HCT116 (cell line): ENCODE measurements around the gene PRLR. TPM values are rescaled to one million over a fixed set of nuclear protein-coding genes. Genes with fewer than 3 reads are reported as not detected.

Source experiments
- ATAC-seq: fragments of 200-7000 bp; cut with Tn5 transposase; 2 replicates; pipeline ENCODE4 v1.9.1; 2020; ENCODE audit warnings: mild to moderate bottlenecking, moderate library complexity
- BruUV-seq: library from RNA; stranded (reverse); fragments of 400-500 nt; replicated peaks from 2 replicates; lab custom pipeline; 2021; lab: Mats Ljungman, UMichigan
- CTCF ChIA-PET: fragments of 300-600 bp; sonication (Branson Sonifier 250); formaldehyde crosslinking; loops from one replicate; lab custom pipeline; 2021; ENCODE audit warnings: antibody characterized with exemption; lab: Charles Lee
- POLR2A ChIA-PET: fragments of 300-600, 350-600 bp; sonication (Branson Sonifier 250); formaldehyde crosslinking; loops from one replicate; lab custom pipeline; 2021; ENCODE audit warnings: antibody characterized with exemption; lab: Charles Lee
- RAD21 ChIA-PET, 2 experiments: fragments of 300-600 bp; sonication (Branson Sonifier 250); formaldehyde crosslinking; loops; one replicate each; lab custom pipeline; 2023; ENCODE audit warnings: low total read pairs in 2 of 2; ENCODE audit not compliant: uncharacterized antibody in 2 of 2, unreplicated experiment in 2 of 2, low non-redundant PET in 1 of 2; lab: Charles Lee
- DNase-seq: peaks from one replicate; pipeline ENCODE4 v3.0.0-alpha.2; 2010; ENCODE audit warnings: low read depth, low spot score
- H2AFZ ChIP-seq: fragments of 200-600 bp; shearing (Covaris generic), sonication (generic); 2 replicates; pipeline ENCODE4 v1.6.1; 2017; ENCODE audit warnings: low read depth, mixed run types, mixed read lengths, antibody characterized with exemption, low read length; ENCODE audit not compliant: poor library complexity, severe bottlenecking
- H3K27ac ChIP-seq: 2 replicates; pipeline ENCODE4 v1.5.1; 2012; ENCODE audit warnings: low read depth, low read length
- H3K27me3 ChIP-seq: fragments of 200-600 bp; sonication (generic); 2 replicates; pipeline ENCODE4 v1.6.1; 2016; ENCODE audit warnings: mixed run types, low read length, mixed read lengths; ENCODE audit not compliant: insufficient read depth
- H3K36me3 ChIP-seq, 2 experiments: fragments of 200-500 bp in 1 of 2; fragments of 200-600 bp in 1 of 2; sonication (Bioruptor generic) in 1 of 2; sonication (generic) in 1 of 2; 2 replicates each; pipeline versions ENCODE4 v1.5.1 to v1.6.1; 2014 to 2016; ENCODE audit warnings: low read length in 2 of 2, inconsistent platforms in 1 of 2, mixed read lengths in 1 of 2, mixed run types in 1 of 2; ENCODE audit not compliant: insufficient read depth in 2 of 2, control insufficient read depth in 1 of 2
- H3K4me1 ChIP-seq, 2 experiments: fragments of 200-600 bp in 1 of 2; sonication (generic) in 1 of 2; 2 replicates each; pipeline versions ENCODE4 v1.5.1 to v1.6.1; 2012 to 2017; ENCODE audit warnings: low read length in 2 of 2, inconsistent platforms in 1 of 2, mild to moderate bottlenecking in 1 of 2, mixed read lengths in 1 of 2, mixed run types in 1 of 2, moderate library complexity in 1 of 2; ENCODE audit not compliant: insufficient read depth in 2 of 2, control insufficient read depth in 1 of 2
- H3K4me2 ChIP-seq: fragments of 200-600 bp; sonication (generic); 2 replicates; pipeline ENCODE4 v1.6.1; 2017; ENCODE audit warnings: mixed run types, low read length, mixed read lengths
- H3K4me3 ChIP-seq, 2 experiments: fragments of 200-600 bp in 1 of 2; sonication (generic) in 1 of 2; replicated peaks in 1 of 2; 2 replicates each; pipeline ENCODE4 v1.5.1; 2011 to 2016; ENCODE audit warnings: low read length in 2 of 2, control low read depth in 1 of 2, low read depth in 1 of 2, mild to moderate bottlenecking in 1 of 2, mixed read lengths in 1 of 2, mixed run types in 1 of 2
- H3K79me2 ChIP-seq: fragments of 200-600 bp; sonication (generic); 2 replicates; pipeline ENCODE4 v1.6.1; 2017; ENCODE audit warnings: mild to moderate bottlenecking, mixed run types, low read length, moderate library complexity, mixed read lengths; ENCODE audit not compliant: insufficient read depth
- H3K9ac ChIP-seq: fragments of 200-600 bp; sonication (generic); 2 replicates; pipeline ENCODE4 v1.6.1; 2016; ENCODE audit warnings: low read length, mixed read lengths
- H3K9me2 ChIP-seq: fragments of 200-600 bp; sonication (generic), shearing (Covaris generic); 2 replicates; pipeline ENCODE4 v1.6.1; 2017; ENCODE audit warnings: mixed run types, mild to moderate bottlenecking, moderate library complexity; ENCODE audit not compliant: insufficient read depth
- H3K9me3 ChIP-seq, 2 experiments: fragments of 200-500 bp in 1 of 2; fragments of 200-600 bp in 1 of 2; sonication (Bioruptor generic) in 1 of 2; sonication (generic) in 1 of 2; 2 replicates each; pipeline ENCODE4 v1.6.1; 2014 to 2017; ENCODE audit warnings: low read length in 2 of 2, mixed read lengths in 2 of 2, inconsistent platforms in 1 of 2, low read depth in 1 of 2, mild to moderate bottlenecking in 1 of 2, mixed run types in 1 of 2, moderate library complexity in 1 of 2; ENCODE audit not compliant: control insufficient read depth in 1 of 2, insufficient read depth in 1 of 2
- H4K20me1 ChIP-seq: fragments of 200-600 bp; sonication (generic), shearing (Covaris generic); 2 replicates; pipeline ENCODE4 v1.6.1; 2017; ENCODE audit warnings: mixed run types, mild to moderate bottlenecking, moderate library complexity; ENCODE audit not compliant: insufficient read depth
- CBX3 ChIP-seq: IDR thresholded peaks from 2 replicates; pipeline ENCODE4 v1.6.1; 2012; ENCODE audit warnings: low read depth
- EGR1 ChIP-seq: IDR thresholded peaks from 2 replicates; pipeline ENCODE4 v1.6.1; 2012; ENCODE audit warnings: low read depth
- EZH2phosphoT487 ChIP-seq: fragments of 200-600 bp; IDR thresholded peaks from 2 replicates; pipeline ENCODE4 v1.6.1; 2018; ENCODE audit warnings: antibody characterized with exemption, borderline replicate concordance
- FOSL1 ChIP-seq: IDR thresholded peaks from 2 replicates; pipeline ENCODE4 v1.6.1; 2012; ENCODE audit warnings: low read depth
- JUND ChIP-seq: IDR thresholded peaks from 2 replicates; pipeline ENCODE4 v1.6.1; 2012
- REST ChIP-seq: IDR thresholded peaks from 2 replicates; pipeline ENCODE4 v1.6.1; 2012; ENCODE audit warnings: low read depth
- SIN3A ChIP-seq: IDR thresholded peaks from 2 replicates; pipeline ENCODE4 v1.6.1; 2012; ENCODE audit warnings: low read depth
- TCF7L2 ChIP-seq: IDR thresholded peaks from 2 replicates; pipeline ENCODE4 v1.7.0; 2011; ENCODE audit warnings: borderline replicate concordance, inconsistent platforms; ENCODE audit not compliant: insufficient read depth, insufficient read length; ENCODE audit errors: extremely low read depth
- ZFX ChIP-seq: fragments of 450-650 bp; IDR thresholded peaks from 2 replicates; pipeline ENCODE4 v1.6.1; 2017
- intact Hi-C: fragments of 100-400 bp; cut with micrococcal nuclease; formaldehyde crosslinking; loops from 2 replicates; pipeline ENCODE4 v1.10.0; 2022
- total RNA-seq: library from RNA; stranded (reverse); gene quantifications from one replicate; pipeline ENCODE4 v1.2.1, GENCODE V29; 2021; ENCODE audit not compliant: unreplicated experiment

The PRLR gene
- total RNA-seq, 1 experiment from 2014 or later, result 0.10 TPM

- H3K9me2 ChIP-seq, result no peaks in the 10 kb centered on the region
- intact Hi-C loops, result no loop called here
- ChIA-PET RAD21 (no interaction called here), CTCF (no interaction called here)
- ATAC-seq, result no peak
- no peaks in the 10 kb centered on the region for H3K79me2 ChIP-seq
- H3K4me1 ChIP-seq, result no peaks in the 10 kb centered on the region
- DNase-seq, result no peak
- no peak overlapping the region for H2AFZ ChIP-seq
- no peak for TF ChIP-seq SIN3A
- no peak for TF ChIP-seq JUND
- TF ChIP-seq TCF7L2, result no peak
- TF ChIP-seq ZFX, result no peak
- no peak for TF ChIP-seq EZH2phosphoT487
- no peak for TF ChIP-seq EGR1
- no peak for TF ChIP-seq CBX3
- no peak for TF ChIP-seq REST
- no peak for TF ChIP-seq FOSL1
- TF ChIP-seq, all 23 proteins: peak for 0
- POLR2A ChIA-PET, result no interaction called here
- Histone ChIP-seq H3K27ac (no peak overlapping the region), H3K4me3 (no peak overlapping the region), H3K36me3 (no peaks in the 10 kb centered on the region), H4K20me1 (no peaks in the 10 kb centered on the region), H3K4me2 (no peak overlapping the region), H3K27me3 (peaks cover 22% of the 10 kb centered on the region), H3K9ac (no peak overlapping the region), H3K9me3 (no peaks in the 10 kb centered on the region)
- no TSS peak for BruUV-seq
Observed at GRCh38 chr5:35127006-35127405, 103.3 kb downstream of the PRLR start.
